CD4-positive, alpha-beta T cell treated with Interleukin-10 for 1 hour (primary cell): Measurements from ENCODE around the gene ZNF296.
A peak's percentile ranks its signal among the peaks of the same experiment; 100 is the strongest.

ENCODE experiments used
- DNase-seq: peaks from one replicate; pipeline ENCODE4 v3.0.0-alpha.2; 2020

ZNF296 gene

GRCh38 chr19:45079063-45079910, 3.0 kb upstream of the ZNF296 start, which contains the start of gene GEMIN7:
TSS of gene GEMIN7 (plus strand) at chr19:45079260. CDS start at chr19:45090115, 10,855 bp downstream.
- peak; percentile 81 for DNase-seq

GRCh38 chr19:45078390-45079062, 2.2 kb upstream of the ZNF296 start:
- no peak for DNase-seq

- no peak for DNase-seq
These were observed 813 bp upstream of the ZNF296 start for GRCh38 chr19:45076851-45077730.

GRCh38 chr19:45075301-45076028, 813 bp downstream of the ZNF296 start:
- peak; percentile 59 for DNase-seq

- no peak for DNase-seq
These were observed 1.5 kb downstream of the ZNF296 start for GRCh38 chr19:45074744-45075300.

- no peak for DNase-seq
These were observed 4.1 kb downstream of the ZNF296 start for GRCh38 chr19:45071969-45072790.

GRCh38 chr19:45071545-45071938, 4.7 kb downstream of the ZNF296 start:
- DNase-seq, result no peak

GRCh38 chr19:45070861-45071544, 5.3 kb downstream of the ZNF296 start:
- no peak for DNase-seq

GRCh38 chr19:45070214-45070613, 6.1 kb downstream of the ZNF296 start:
- no peak for DNase-seq

- DNase-seq, result no peak
These were observed 7.2 kb downstream of the ZNF296 start for GRCh38 chr19:45069056-45069455.

GRCh38 chr19:45068041-45068440, 8.2 kb downstream of the ZNF296 start:
- no peak for DNase-seq

GRCh38 chr19:45066921-45067661, 9.2 kb downstream of the ZNF296 start:
- no peak for DNase-seq

- no peak for DNase-seq
These were observed 12.2 kb downstream of the ZNF296 start for GRCh38 chr19:45063851-45064801.

- no peak for DNase-seq
These were observed 14.3 kb downstream of the ZNF296 start for GRCh38 chr19:45061965-45062364.

GRCh38 chr19:45059258-45059965, 16.9 kb downstream of the ZNF296 start:
- DNase-seq, result peak; percentile 87

- no peak for DNase-seq
These were observed 17.6 kb downstream of the ZNF296 start for GRCh38 chr19:45058622-45059159.

GRCh38 chr19:45057444-45057843, 18.8 kb downstream of the ZNF296 start:
- no peak for DNase-seq

- DNase-seq, result no peak
These were observed 19.4 kb downstream of the ZNF296 start for GRCh38 chr19:45056831-45057230.
